Activated gamma-delta T cell (primary cell): ENCODE data around the gene CLUH.

Source experiments
- DNase-seq: peaks from one replicate; lab custom pipeline; 2025; lab: John Stamatoyannopoulos, UW
- total RNA-seq, 2 donors: gene quantifications; one replicate each; lab custom pipeline; 2026; lab: John Stamatoyannopoulos, UW

Gene CLUH, protein sequence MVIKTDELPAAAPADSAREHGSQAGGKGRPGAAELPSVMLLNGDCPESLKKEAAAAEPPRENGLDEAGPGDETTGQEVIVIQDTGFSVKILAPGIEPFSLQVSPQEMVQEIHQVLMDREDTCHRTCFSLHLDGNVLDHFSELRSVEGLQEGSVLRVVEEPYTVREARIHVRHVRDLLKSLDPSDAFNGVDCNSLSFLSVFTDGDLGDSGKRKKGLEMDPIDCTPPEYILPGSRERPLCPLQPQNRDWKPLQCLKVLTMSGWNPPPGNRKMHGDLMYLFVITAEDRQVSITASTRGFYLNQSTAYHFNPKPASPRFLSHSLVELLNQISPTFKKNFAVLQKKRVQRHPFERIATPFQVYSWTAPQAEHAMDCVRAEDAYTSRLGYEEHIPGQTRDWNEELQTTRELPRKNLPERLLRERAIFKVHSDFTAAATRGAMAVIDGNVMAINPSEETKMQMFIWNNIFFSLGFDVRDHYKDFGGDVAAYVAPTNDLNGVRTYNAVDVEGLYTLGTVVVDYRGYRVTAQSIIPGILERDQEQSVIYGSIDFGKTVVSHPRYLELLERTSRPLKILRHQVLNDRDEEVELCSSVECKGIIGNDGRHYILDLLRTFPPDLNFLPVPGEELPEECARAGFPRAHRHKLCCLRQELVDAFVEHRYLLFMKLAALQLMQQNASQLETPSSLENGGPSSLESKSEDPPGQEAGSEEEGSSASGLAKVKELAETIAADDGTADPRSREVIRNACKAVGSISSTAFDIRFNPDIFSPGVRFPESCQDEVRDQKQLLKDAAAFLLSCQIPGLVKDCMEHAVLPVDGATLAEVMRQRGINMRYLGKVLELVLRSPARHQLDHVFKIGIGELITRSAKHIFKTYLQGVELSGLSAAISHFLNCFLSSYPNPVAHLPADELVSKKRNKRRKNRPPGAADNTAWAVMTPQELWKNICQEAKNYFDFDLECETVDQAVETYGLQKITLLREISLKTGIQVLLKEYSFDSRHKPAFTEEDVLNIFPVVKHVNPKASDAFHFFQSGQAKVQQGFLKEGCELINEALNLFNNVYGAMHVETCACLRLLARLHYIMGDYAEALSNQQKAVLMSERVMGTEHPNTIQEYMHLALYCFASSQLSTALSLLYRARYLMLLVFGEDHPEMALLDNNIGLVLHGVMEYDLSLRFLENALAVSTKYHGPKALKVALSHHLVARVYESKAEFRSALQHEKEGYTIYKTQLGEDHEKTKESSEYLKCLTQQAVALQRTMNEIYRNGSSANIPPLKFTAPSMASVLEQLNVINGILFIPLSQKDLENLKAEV (N-terminal part only)
- total RNA-seq, result 53.9 to 69.0 reads per million in 2 donors

DNA sequence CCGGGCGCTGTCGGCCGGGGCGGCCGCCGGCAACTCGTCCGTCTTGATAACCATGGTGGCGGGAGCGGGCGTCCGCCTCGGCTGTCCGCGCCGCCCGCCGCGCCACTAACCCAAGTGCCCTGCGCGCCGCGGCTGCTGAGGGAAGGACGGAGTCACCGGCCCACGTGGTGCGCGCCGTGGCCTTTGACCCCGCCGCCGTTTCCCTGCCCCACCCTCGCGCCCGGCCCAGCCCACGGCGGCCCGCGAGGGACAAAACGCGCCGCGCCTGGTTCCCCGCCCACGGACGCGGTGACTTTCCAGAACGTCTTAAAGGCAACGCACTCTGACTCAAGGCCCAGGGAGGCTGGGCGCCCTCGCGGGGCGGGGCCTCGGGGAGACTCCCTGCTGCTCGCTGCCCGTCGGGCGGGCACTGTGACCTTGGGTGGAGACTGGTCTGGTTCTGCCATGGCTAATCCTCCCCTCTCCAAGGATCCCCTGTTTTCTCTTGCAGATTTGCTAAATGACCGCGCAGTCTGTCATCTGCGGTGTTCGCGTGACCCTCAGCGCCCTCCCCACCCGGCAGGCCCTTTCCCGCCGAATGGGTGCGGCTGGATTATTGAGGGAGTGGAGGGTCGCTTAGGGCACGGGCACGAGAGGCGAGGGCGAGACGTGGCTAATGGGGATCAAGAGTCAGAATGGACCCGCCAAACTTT, at the start of gene CLUH:
TSS of gene CLUH (minus strand) at position 157 of the 692 bp plus-strand sequence. CDS start at position 54, 103 bp downstream.
- peak; percentile 94 for DNase-seq

DNA sequence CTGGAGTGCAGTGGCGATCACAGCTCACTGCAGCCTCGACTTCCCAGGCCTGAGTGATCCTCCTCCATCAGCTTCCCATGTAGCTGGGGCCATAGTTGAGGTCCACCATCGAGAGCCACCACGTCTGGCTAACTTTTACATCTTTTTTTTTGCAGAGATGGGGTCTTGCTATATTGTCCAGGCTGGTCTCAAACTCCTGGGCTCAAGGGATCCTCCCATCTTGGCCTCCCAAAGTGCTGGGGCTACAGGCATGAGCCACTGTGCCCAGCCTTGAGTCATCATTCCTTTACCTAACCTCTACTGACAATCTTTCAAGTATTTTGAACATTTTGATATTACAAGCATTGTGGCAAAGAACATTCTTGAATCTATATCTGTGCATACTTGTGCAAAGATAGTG, 47.3 kb upstream of the CLUH start:
- DNase-seq, result no peak

DNA sequence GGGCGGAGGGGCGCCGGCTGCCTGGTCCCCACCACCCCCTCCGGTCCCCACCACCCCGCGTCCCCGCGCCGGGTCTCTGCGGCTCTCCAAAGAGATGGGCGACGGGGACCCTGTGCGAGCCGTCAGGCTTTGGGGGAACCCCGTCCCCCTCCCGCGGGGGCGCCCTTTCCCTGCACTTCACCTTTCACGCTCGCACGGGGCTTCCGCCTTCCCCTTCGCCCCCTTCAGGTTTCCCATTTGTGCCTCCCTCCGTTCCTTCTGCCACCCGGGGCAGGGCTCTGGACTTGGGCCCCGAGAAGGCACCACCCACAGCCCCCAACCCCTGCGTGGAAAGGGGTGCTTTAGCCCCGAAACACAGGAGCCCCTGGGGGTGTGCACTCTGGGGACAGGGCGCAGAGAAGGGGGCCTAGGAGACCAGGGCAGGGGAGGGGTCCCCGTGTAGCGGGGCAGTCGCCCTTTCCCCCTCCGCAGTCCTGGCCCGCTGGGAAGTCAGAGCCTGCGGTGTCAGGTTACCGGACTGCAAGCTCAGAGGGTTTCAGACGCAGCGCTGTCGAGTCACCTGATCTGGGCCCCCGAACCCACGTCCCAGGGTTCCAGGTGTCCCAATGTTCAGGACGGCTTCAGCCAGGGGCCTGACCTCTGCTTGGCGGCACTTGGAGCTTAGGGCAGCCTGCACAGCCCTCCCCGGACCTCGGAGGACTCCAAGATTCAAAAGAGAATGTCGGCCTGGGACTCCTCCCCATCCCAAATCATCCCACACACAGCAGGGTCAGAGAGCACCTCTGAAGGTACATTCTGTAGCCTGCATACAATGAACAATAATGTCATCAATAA, 44.5 kb upstream of the CLUH start:
- DNase-seq, result no peak

DNA sequence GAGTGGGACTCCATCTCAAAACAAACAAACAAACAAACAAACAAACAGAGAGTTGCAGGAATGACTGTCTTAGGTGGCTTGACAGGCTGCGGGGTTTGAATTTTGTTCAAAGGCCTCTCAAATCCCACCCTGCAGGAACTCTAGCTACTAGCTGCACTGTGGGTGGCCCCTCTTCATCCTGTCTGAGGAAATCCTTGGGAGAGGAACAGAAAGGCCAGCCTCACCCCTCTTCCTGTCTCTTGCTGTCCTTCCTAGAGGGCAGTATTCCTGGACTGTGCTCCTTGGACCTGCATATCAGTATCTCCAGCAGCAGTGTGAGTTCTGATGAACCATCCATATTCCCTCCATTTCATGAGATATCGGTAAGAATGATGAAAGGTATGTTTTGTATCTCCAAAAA, 39.9 kb upstream of the CLUH start:
- DNase-seq, result no peak

DNA sequence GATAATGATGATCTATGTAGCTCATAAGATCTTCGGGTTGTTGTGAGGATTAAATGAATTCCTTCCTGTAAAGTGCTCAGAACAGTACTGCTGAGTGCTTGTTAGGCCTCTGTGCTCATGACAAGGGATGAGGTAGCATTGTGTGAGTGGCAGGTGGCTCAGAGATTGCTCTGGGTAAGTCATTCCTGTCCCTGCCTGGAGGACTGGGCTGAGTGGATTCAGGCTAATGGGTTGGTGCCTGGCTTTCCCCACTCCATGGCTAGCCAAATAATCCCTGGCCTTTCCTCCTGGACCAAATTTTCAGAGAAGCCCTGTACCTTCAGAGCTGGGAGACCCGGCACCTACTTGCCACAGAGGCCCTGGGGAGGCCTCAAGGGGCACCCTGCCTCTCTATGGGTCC, 39.2 kb upstream of the CLUH start:
- no peak for DNase-seq

DNA sequence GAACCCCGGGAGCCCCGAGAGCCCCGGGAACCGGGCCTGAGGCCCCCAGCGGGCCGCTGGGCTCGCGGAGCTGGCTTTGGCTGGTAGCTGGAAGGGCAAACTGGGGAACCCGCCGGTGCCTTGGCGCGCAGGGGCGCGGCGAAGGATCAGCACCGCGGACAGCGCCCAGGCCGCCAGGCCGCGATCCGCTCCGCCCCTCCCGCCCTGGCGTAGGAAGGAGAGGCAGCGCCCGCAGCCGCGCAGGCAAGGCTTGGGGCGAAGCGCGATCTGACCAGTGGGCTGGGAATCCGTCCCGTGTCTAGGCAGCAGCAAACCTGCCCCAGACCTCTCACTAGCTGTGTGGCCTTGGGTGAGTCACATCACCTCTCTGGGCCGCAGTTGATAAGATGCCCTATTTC, 38.2 kb upstream of the CLUH start:
- peak; percentile 44 for DNase-seq

DNA sequence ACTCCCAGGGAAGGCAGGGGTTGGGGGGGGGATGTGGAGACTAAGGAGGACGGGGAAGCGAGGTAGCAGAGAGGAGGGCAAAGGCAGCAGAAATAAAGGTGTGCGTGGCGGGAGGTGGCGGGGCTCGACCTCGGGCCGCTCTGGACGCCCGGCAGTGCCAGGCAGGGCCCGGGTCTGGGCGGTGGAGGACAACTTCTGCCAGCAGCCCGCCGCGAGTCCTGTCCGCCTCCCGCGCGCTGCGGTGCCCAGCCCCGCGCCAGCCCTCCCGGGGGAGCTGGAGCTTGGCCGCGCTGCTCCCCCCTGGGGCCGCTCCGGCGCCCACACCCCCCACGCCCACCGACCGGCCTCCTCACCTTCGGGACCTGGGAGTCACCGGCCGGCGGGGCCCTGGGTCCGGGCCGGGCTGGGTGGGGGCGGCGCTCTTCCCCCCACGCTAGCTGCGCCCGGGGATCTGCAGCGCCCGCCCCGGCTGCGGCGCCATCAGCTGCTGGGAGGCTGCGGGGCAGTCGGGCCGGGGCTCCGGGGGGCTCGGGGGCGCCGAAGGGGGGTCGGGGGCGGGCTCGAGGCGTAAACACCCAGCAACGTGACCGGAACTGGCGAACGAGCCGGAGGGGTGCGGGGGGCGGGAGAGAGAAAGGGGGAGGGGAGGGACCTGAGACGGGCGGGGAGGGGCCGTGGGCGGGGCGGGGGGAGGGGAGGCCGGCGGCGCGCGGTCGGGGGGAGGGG, 37.7 kb upstream of the CLUH start, which contains the start of gene CCDC92B:
TSS of gene CCDC92B (minus strand) at position 595 of the 726 bp plus-strand sequence. CDS start 14,507 bp downstream, outside the sequence.
- no peak for DNase-seq

DNA sequence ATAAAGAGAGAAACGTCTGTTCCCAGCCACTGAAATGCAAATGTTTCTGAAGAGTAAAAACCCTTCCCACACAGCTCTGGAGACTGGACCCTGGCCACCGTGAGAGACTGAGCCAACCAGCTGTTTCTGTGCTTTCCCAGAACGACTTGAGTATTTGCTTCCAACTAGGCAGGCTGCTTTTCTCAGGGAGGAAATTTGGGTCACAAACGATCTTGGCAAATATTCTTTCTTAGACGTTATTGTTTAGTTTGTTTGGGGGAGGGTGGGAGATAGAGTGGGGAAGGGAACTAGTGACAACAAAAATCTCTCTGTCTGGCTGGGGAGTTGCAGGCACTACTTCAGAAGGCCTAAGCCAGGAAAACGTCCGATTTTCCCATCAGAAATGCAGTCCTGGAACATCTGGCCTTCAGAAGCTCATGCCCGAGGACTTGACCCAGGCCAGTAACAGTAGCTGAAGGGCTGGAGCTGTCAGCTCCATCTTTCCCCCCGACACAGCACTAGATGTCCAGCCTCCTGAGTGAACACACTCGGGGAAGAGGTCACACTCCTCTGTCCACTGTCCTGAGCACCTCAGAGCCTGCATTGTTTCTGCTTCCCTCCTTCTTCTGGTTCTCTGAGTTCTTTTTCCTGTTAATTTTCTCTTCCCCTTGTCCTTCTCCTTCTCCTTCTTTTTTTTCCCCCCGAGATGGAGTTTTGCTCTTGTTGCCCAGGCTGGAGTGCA, 33.9 kb upstream of the CLUH start:
- DNase-seq, result no peak

DNA sequence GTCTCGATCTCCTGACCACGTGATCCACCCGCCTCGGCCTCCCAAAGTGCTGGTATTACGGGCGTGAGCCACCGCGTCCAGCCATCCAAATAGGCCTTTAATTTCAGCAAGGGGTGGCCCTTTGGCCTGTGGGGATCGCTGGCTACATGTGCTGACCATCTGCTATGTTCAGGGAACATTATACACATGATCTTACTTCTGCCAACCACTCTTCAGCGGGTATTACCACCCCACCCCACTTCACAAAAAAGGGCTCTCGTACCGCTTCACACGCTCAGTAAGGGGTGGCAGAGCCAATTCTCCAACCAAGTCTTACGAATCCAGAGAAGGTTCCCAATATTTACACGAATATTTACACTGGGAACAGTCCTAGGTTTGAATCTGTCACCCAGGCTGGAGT, 26.1 kb upstream of the CLUH start:
- no peak for DNase-seq

DNA sequence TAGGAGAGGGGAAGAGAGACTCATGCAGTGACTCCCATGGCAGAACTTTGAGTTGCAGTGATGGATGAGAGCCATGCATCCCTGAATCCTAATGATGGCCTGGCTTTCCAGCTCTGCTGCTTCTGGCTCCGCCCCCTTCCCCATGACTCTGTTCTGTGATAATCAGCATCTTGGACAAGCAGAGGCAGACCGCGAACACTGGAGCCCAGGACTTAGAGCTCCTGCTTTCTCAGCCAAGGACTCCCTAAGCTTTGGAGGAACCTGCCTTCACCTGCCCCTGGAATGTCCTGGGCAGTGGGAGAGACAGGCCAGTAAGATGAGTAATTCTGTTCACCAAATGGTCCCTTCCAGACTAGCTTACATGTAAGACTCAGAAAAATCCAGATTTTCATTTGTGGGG, 25.4 kb upstream of the CLUH start:
- DNase-seq, result no peak

DNA sequence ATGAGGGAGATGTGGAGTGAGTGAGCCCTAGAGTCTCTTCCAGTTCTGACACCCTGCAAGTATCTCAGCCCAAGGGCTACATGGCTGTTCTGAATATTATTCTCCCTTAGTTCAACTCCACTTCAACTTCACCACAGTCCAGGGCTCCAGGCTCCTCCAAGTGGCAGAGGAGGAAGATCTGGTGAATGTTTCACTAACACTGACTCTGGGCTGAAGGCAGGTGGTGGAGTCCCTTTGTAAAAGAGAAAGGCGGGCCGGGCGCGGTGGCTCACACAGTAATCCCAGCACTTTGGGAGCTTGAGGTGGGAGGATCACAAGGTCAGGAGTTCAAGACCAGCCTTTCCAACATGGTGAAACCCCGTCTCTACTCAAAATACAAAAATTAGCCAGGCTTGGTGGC, 24.3 kb upstream of the CLUH start:
- DNase-seq, result no peak

DNA sequence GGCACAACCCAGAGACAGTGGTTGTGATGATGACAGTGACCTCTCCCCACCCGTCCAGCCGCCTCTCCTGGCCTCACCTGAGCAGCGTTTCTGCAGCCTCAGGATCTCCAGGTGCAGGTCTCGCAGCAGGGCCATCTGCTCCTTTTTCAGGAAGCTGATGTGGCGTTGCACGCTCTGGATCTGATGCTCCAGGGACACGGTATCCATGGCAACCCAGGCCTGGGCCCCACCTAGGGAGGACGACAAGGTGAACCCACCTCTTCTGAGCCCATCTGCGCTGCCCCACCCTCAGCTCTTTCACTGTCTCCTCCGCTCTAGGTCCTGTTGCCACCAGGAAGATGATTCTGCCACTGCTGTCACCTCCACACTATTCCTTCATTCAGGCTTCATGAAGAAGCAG, 23.4 kb upstream of the CLUH start:
- no peak for DNase-seq

DNA sequence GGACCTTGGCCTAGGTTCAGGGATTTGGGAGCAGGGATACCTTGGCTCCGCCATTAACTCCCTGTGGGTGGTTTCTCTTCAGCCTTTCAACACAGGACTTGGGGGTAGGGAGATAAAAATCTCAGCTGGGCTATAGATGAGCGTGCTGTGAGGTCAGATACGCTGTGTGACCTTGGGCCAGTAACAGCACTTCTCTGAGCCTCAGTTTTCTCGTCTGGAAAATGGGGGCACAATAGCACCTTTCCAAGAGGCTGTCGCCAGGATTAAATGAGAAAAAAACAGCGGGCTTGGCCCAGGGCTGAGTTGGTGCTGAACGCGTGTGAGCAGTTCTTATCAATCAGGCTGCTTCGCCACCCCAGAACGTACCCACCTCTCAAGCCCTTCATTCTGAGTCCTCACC, 20.2 kb upstream of the CLUH start:
- no peak for DNase-seq

DNA sequence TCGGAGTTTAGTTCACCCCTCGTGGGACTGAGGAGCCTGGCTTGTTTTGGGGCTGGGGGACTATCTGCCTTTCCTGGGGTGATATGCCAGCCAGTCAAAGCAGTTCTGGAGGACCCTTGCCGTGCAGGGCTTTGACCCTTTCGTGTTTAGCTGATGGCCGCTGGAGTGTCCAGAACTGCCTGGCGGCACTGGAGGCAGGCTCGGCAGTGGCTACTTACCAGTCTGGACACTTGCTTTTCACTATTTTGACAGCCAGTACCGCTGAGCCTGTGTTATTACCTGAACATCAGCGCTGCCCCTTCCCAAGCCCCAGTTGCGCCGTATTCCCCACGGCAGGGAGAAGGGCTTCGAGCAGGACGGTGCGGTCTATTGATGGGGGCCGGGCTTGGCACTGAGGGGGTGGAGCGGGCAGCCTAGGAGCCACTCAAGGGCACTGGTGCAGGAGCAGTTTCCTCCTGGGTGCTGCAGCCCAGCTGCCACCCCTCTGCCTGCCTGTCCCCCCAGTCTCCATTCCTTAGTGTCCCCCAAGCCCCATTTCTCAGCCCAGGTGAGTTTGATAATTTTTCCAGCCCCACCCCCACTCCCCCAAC, 19.3 kb upstream of the CLUH start:
- DNase-seq, result no peak

DNA sequence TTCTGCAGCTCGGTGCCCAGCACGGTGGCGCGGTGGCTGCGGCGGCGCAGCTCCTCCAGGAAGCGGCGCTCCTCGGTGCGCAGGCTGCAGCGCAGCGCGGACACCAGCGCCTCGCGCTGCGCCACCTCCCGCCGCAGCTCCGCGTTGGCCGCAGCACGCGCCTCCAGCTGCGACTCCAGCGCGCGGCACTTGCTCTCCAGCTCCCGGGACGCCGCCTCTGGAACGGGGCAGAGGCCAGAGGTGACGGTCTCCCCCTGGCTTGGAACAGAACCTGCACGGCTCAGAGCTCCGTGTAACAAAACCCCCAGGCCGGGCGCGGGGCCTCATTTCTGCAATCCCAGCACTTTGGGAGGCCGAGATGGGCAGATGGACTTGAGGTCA, 13.2 kb upstream of the CLUH start:
- DNase-seq, result no peak

DNA sequence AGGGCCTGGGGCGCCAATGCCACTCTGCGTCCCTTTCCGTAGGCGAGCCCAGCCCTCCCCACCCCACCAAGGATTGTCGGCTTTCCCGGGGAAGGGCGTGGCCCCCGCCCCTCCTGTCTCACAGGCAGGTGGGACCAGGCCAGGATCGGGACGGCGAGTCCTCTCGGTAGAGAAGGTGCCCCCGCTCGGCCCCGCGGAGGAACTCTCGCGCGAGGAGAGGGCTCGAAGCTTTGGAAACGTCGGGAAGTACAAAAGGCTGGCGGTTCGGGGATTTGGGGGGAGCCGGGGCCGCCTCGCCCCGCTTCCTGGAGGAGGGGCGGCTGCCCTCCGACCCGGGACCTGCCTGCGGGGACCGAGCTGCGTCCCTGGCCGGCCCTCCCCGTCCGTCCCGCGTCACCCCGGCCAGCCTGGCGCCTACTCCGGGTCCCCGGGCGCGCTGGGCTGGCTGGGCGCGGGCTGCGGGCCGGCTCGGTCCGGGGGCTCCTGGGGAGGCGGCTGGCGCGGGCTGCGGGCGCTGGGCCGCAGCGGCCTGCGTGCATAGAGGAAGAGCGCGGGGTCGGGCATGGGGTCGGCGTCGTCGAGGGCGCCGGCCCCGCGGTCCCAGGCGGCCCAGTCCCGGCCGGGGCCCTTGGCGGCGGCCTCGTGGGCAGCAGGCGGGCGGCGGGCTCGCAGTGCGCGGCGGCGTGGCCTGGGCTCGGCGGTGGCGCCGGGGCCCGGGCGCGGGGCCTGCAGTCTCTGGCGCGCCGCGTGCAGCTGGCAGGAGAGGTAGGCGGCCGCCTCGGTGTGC, 12.6 kb upstream of the CLUH start:
- DNase-seq, result no peak

DNA sequence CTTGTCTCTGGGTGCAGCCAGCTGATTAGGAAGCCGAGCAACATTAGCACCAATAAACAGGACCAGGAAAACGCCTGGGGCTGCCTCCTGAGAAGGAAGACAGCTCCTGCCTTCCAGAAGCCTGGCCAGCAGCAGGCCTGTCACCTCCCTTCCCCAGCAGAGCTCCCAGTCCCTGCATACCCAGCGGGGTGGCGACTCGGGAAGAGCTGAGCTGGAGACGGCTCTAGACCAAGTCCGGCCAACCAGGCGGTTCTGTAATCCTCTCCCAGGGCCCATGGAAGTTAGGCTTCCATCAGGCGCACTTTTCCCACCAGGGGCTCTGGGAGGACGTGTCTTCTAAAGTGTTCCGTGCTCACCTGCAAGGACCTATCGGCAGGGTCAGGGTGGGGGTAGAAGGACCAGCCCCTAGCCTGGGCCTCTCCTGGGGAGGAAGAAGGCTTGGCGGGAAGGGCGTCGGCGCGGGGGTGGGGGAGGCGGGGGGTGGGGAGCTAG, 12.0 kb upstream of the CLUH start:
- no peak for DNase-seq

DNA sequence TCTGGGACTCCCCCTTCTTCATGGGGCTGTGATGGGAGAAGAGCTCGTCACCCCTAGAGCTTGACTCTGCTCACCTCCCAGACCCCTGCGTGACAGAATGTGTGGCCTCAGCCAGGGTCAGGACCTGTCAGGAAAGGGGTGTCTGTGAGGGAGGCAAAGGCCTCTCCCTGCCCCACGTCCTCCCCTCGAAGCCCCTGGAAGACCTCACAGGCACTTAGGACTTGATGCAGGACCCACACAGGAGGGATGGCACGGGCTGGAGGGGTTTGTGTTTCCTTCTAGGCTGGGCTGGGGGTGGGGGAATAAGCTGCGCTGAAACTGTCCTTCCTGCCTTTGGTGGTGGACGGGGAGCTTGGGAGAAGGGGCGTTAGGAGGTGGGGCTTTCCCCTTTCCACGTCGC, 11.0 kb upstream of the CLUH start:
- no peak for DNase-seq
